GM21360 (cell line): ENCODE results near the gene MYO7B.

Experiments used
- ATAC-seq: cut with Tn5 transposase; IDR thresholded peaks from one replicate; pipeline ENCODE4 v1.9.1; 2021; ENCODE audit warnings: mild to moderate bottlenecking, moderate library complexity; ENCODE audit not compliant: unreplicated experiment

The MYO7B gene

GRCh38 chr2:127623388-127624319 lies 88.2 kb downstream of the MYO7B start:
- ATAC-seq, result no peak

- no peak for ATAC-seq
Observed at GRCh38 chr2:127624320-127624755, 88.9 kb downstream of the MYO7B start.

- no peak for ATAC-seq
Observed at GRCh38 chr2:127624756-127625571, 89.5 kb downstream of the MYO7B start.

GRCh38 chr2:127625572-127625951 lies 90.1 kb downstream of the MYO7B start:
- ATAC-seq, result no peak

- ATAC-seq, result no peak
Observed at GRCh38 chr2:127626175-127626574, 90.7 kb downstream of the MYO7B start.

- ATAC-seq, result no peak
Observed at GRCh38 chr2:127626917-127627739, 91.6 kb downstream of the MYO7B start.

GRCh38 chr2:127627740-127628571 lies 92.5 kb downstream of the MYO7B start:
- ATAC-seq, result no peak

- no peak for ATAC-seq
Observed at GRCh38 chr2:127628767-127629614, 93.5 kb downstream of the MYO7B start.

- ATAC-seq, result no peak
Observed at GRCh38 chr2:127629637-127630036, 94.2 kb downstream of the MYO7B start.

GRCh38 chr2:127630096-127630863 lies 94.8 kb downstream of the MYO7B start:
- ATAC-seq, result no peak

GRCh38 chr2:127630864-127631540 lies 95.5 kb downstream of the MYO7B start:
- no peak for ATAC-seq

GRCh38 chr2:127631541-127631996 lies 96.1 kb downstream of the MYO7B start:
- no peak for ATAC-seq

- ATAC-seq, result no peak
Observed at GRCh38 chr2:127631997-127632581, 96.6 kb downstream of the MYO7B start.

- ATAC-seq, result no peak
Observed at GRCh38 chr2:127632592-127633489, 97.4 kb downstream of the MYO7B start.

- ATAC-seq, result no peak
Observed at GRCh38 chr2:127633556-127634065, 98.1 kb downstream of the MYO7B start.

- ATAC-seq, result no peak
Observed at GRCh38 chr2:127634066-127634617, 98.7 kb downstream of the MYO7B start.
